ENCODE measurements around the gene MDFI.

GRCh38 chr6:41654698-41655151 lies 16.5 kb downstream of the MDFI start:
- no peak for TF ChIP-seq CTCF (IDR thresholded peaks at IDR 0.05 in 4 of 5, conservative IDR thresholded peaks at IDR 0.05 in 1 of 5)
- TF ChIP-seq POLR2A (IDR thresholded peaks at IDR 0.05) = no peak
